ENCODE measurements around the gene ITPRIP.

ITPRIP gene

GRCh38 chr10:104353325-104354048 lies 15.2 kb upstream of the ITPRIP start, which contains the start of gene CFAP58:
CFAP58 (plus strand) TSS chr10:104353833; CDS start chr10:104353898, 65 bp downstream.
- peaks cover 0 to 5% of the 10 kb centered on the region in 2 donors for H3K27me3 ChIP-seq (ENCODE audit: control insufficient read depth in 2 of 2, insufficient read depth in 2 of 2, low read length in 2 of 2)
- H3K36me3 ChIP-seq (ENCODE audit: control insufficient read depth in 2 of 2, insufficient read depth in 2 of 2, low read length in 2 of 2) = no peaks in the 10 kb centered on the region
- peak within 1 kb of the TSS in 1 of 2 donors; percentile 22 for H3K9ac ChIP-seq (ENCODE audit: low read depth in 1 of 2, low read length in 2 of 2)
- peaks cover 9 to 10% of the 10 kb centered on the region in 2 donors for H3K4me1 ChIP-seq (ENCODE audit: control insufficient read depth in 2 of 2, insufficient read depth in 2 of 2, low read length in 2 of 2)
- no peaks in the 10 kb centered on the region for H3K9me3 ChIP-seq (ENCODE audit: control insufficient read depth in 2 of 2, low read length in 2 of 2)
- peak within 1 kb of the TSS; percentile 62 to 69 for H3K4me3 ChIP-seq (ENCODE audit: low read length in 2 of 2)
- H3K27ac ChIP-seq (ENCODE audit: low read depth in 2 of 2, low read length in 2 of 2) = peak within 1 kb of the TSS in 1 of 2 donors; percentile 2

GRCh38 chr10:104351919-104352318 lies 13.7 kb upstream of the ITPRIP start:
- no peaks in the 10 kb centered on the region for H3K36me3 ChIP-seq (ENCODE audit: control insufficient read depth in 2 of 2, insufficient read depth in 2 of 2, low read length in 2 of 2)
- H3K27ac ChIP-seq (ENCODE audit: low read depth in 2 of 2, low read length in 2 of 2) = peak overlapping the region in 1 of 2 donors; percentile 20
- peaks cover 9 to 10% of the 10 kb centered on the region in 2 donors for H3K4me1 ChIP-seq (ENCODE audit: control insufficient read depth in 2 of 2, insufficient read depth in 2 of 2, low read length in 2 of 2)
- H3K27me3 ChIP-seq (ENCODE audit: control insufficient read depth in 2 of 2, insufficient read depth in 2 of 2, low read length in 2 of 2) = peaks cover 0 to 5% of the 10 kb centered on the region in 2 donors
- H3K9ac ChIP-seq (ENCODE audit: low read depth in 1 of 2, low read length in 2 of 2) = no peak overlapping the region
- H3K9me3 ChIP-seq (ENCODE audit: control insufficient read depth in 2 of 2, low read length in 2 of 2) = no peaks in the 10 kb centered on the region
- peak overlapping the region in 1 of 2 donors; percentile 21 for H3K4me3 ChIP-seq (ENCODE audit: low read length in 2 of 2)

GRCh38 chr10:104351061-104351702 lies 12.9 kb upstream of the ITPRIP start:
- Histone ChIP-seq H3K9me3 (ENCODE audit: control insufficient read depth in 2 of 2, low read length in 2 of 2) (no peaks in the 10 kb centered on the region), H3K27ac (ENCODE audit: low read depth in 2 of 2, low read length in 2 of 2) (peak overlapping the region in 1 of 2 donors; percentile 20)

DNA sequence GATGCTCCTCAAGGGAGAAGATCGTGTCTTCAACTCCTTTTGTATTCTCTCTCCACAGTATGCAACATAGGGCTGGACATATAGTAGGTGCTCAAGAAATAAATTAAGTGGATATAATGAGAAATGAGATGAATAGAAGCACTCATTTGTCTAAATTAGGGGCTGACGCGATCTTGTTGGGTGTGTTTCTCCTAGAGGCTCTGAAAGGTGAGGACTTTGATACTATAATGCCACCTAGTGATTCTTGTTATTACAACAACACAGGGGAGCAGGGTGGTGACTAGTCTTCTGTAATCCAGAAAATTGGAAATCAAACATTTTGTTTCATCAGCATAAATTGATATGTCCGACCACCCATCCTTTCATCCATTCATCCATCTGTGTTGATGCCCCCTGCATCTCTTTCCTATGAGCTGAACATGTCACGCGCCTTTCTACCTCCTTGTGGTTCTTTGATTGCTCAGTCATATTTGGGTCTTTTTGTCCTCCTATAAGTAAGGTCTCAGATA lies 11.9 kb upstream of the ITPRIP start:
- peak overlapping the region in 1 of 2 donors; percentile 10 for H3K27ac ChIP-seq (ENCODE audit: low read depth in 2 of 2, low read length in 2 of 2)
- H3K4me1 ChIP-seq (ENCODE audit: control insufficient read depth in 2 of 2, insufficient read depth in 2 of 2, low read length in 2 of 2) = peaks cover 9 to 10% of the 10 kb centered on the region in 2 donors
- H3K27me3 ChIP-seq (ENCODE audit: control insufficient read depth in 2 of 2, insufficient read depth in 2 of 2, low read length in 2 of 2) = peaks cover 0 to 5% of the 10 kb centered on the region in 2 donors
- no peak overlapping the region for H3K9ac ChIP-seq (ENCODE audit: low read depth in 1 of 2, low read length in 2 of 2)
- no peaks in the 10 kb centered on the region for H3K9me3 ChIP-seq (ENCODE audit: control insufficient read depth in 2 of 2, low read length in 2 of 2)
- H3K36me3 ChIP-seq (ENCODE audit: control insufficient read depth in 2 of 2, insufficient read depth in 2 of 2, low read length in 2 of 2) = no peaks in the 10 kb centered on the region
- H3K4me3 ChIP-seq (ENCODE audit: low read length in 2 of 2) = no peak overlapping the region

More at GRCh38 chr10:104351061-104351702, 12.9 kb upstream of the ITPRIP start:
- Histone ChIP-seq H3K4me3 (ENCODE audit: low read length in 2 of 2) (no peak overlapping the region), H3K9ac (ENCODE audit: low read depth in 1 of 2, low read length in 2 of 2) (no peak overlapping the region), H3K36me3 (ENCODE audit: control insufficient read depth in 2 of 2, insufficient read depth in 2 of 2, low read length in 2 of 2) (no peaks in the 10 kb centered on the region), H3K27me3 (ENCODE audit: control insufficient read depth in 2 of 2, insufficient read depth in 2 of 2, low read length in 2 of 2) (peaks cover 0 to 5% of the 10 kb centered on the region in 2 donors), H3K4me1 (ENCODE audit: control insufficient read depth in 2 of 2, insufficient read depth in 2 of 2, low read length in 2 of 2) (peaks cover 9 to 10% of the 10 kb centered on the region in 2 donors)

- peak overlapping the region in 1 of 2 donors; percentile 10 for H3K27ac ChIP-seq (ENCODE audit: low read depth in 2 of 2, low read length in 2 of 2)
- H3K9ac ChIP-seq (ENCODE audit: low read depth in 1 of 2, low read length in 2 of 2) = no peak overlapping the region
- H3K4me3 ChIP-seq (ENCODE audit: low read length in 2 of 2) = no peak overlapping the region
- H3K9me3 ChIP-seq (ENCODE audit: control insufficient read depth in 2 of 2, low read length in 2 of 2) = no peaks in the 10 kb centered on the region
- no peaks in the 10 kb centered on the region for H3K27me3 ChIP-seq (ENCODE audit: control insufficient read depth in 2 of 2, insufficient read depth in 2 of 2, low read length in 2 of 2)
- H3K4me1 ChIP-seq (ENCODE audit: control insufficient read depth in 2 of 2, insufficient read depth in 2 of 2, low read length in 2 of 2) = peaks cover 9 to 10% of the 10 kb centered on the region in 2 donors
- H3K36me3 ChIP-seq (ENCODE audit: control insufficient read depth in 2 of 2, insufficient read depth in 2 of 2, low read length in 2 of 2) = no peaks in the 10 kb centered on the region
Observed at GRCh38 chr10:104349623-104350126, 11.4 kb upstream of the ITPRIP start.

DNA sequence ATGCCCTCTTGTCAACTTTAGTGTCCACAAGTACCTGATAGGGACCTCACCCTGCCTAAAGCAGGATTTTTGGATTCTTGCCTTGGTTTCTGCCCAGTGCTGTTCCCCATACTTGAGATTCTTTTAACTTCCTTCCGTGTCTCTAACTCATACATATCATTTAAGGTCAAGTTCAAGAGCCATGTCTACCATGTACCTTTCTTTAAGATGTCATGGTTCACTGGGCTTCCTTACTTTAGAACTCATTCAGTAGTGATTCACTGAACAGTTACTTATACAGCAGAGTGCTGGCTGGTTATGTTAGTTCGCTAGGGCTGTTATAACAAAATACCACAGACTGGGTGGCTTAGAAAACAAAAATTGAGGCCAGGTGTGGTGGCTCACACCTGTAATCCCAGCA lies 10.3 kb upstream of the ITPRIP start:
- Histone ChIP-seq H3K9ac (ENCODE audit: low read depth in 1 of 2, low read length in 2 of 2) (no peak overlapping the region), H3K27ac (ENCODE audit: low read depth in 2 of 2, low read length in 2 of 2) (no peak overlapping the region), H3K4me1 (ENCODE audit: control insufficient read depth in 2 of 2, insufficient read depth in 2 of 2, low read length in 2 of 2) (peaks cover 3 to 6% of the 10 kb centered on the region in 2 donors), H3K36me3 (ENCODE audit: control insufficient read depth in 2 of 2, insufficient read depth in 2 of 2, low read length in 2 of 2) (no peaks in the 10 kb centered on the region), H3K27me3 (ENCODE audit: control insufficient read depth in 2 of 2, insufficient read depth in 2 of 2, low read length in 2 of 2) (no peaks in the 10 kb centered on the region), H3K9me3 (ENCODE audit: control insufficient read depth in 2 of 2, low read length in 2 of 2) (no peaks in the 10 kb centered on the region), H3K4me3 (ENCODE audit: low read length in 2 of 2) (no peak overlapping the region)

GRCh38 chr10:104347295-104348045 lies 9.2 kb upstream of the ITPRIP start:
- no peaks in the 10 kb centered on the region for H3K9me3 ChIP-seq (ENCODE audit: control insufficient read depth in 2 of 2, low read length in 2 of 2)
- no peak overlapping the region for H3K9ac ChIP-seq (ENCODE audit: low read depth in 1 of 2, low read length in 2 of 2)
- H3K4me1 ChIP-seq (ENCODE audit: control insufficient read depth in 2 of 2, insufficient read depth in 2 of 2, low read length in 2 of 2) = peaks cover 0 to 2% of the 10 kb centered on the region in 2 donors
- no peaks in the 10 kb centered on the region for H3K36me3 ChIP-seq (ENCODE audit: control insufficient read depth in 2 of 2, insufficient read depth in 2 of 2, low read length in 2 of 2)
- H3K27me3 ChIP-seq (ENCODE audit: control insufficient read depth in 2 of 2, insufficient read depth in 2 of 2, low read length in 2 of 2) = no peaks in the 10 kb centered on the region
- H3K4me3 ChIP-seq (ENCODE audit: low read length in 2 of 2) = no peak overlapping the region
- H3K27ac ChIP-seq (ENCODE audit: low read depth in 2 of 2, low read length in 2 of 2) = no peak overlapping the region

GRCh38 chr10:104345941-104346340 lies 7.7 kb upstream of the ITPRIP start:
- no peaks in the 10 kb centered on the region for H3K36me3 ChIP-seq (ENCODE audit: control insufficient read depth in 2 of 2, insufficient read depth in 2 of 2, low read length in 2 of 2)
- no peak overlapping the region for H3K9ac ChIP-seq (ENCODE audit: low read depth in 1 of 2, low read length in 2 of 2)
- H3K4me3 ChIP-seq (ENCODE audit: low read length in 2 of 2) = no peak overlapping the region
- H3K4me1 ChIP-seq (ENCODE audit: control insufficient read depth in 2 of 2, insufficient read depth in 2 of 2, low read length in 2 of 2) = peaks cover 0 to 2% of the 10 kb centered on the region in 2 donors
- no peaks in the 10 kb centered on the region for H3K9me3 ChIP-seq (ENCODE audit: control insufficient read depth in 2 of 2, low read length in 2 of 2)
- H3K27me3 ChIP-seq (ENCODE audit: control insufficient read depth in 2 of 2, insufficient read depth in 2 of 2, low read length in 2 of 2) = no peaks in the 10 kb centered on the region
- no peak overlapping the region for H3K27ac ChIP-seq (ENCODE audit: low read depth in 2 of 2, low read length in 2 of 2)

GRCh38 chr10:104345515-104345914 lies 7.2 kb upstream of the ITPRIP start:
- no peaks in the 10 kb centered on the region for H3K36me3 ChIP-seq (ENCODE audit: control insufficient read depth in 2 of 2, insufficient read depth in 2 of 2, low read length in 2 of 2)
- H3K9ac ChIP-seq (ENCODE audit: low read depth in 1 of 2, low read length in 2 of 2) = no peak overlapping the region
- H3K27me3 ChIP-seq (ENCODE audit: control insufficient read depth in 2 of 2, insufficient read depth in 2 of 2, low read length in 2 of 2) = no peaks in the 10 kb centered on the region
- H3K27ac ChIP-seq (ENCODE audit: low read depth in 2 of 2, low read length in 2 of 2) = no peak overlapping the region
- no peak overlapping the region for H3K4me3 ChIP-seq (ENCODE audit: low read length in 2 of 2)
- H3K4me1 ChIP-seq (ENCODE audit: control insufficient read depth in 2 of 2, insufficient read depth in 2 of 2, low read length in 2 of 2) = peaks cover 0 to 2% of the 10 kb centered on the region in 2 donors
- no peaks in the 10 kb centered on the region for H3K9me3 ChIP-seq (ENCODE audit: control insufficient read depth in 2 of 2, low read length in 2 of 2)
